Activated CD4-positive, alpha-beta T cell treated with anti-CD3 and anti-CD28 coated beads for 36 hours (primary cell): ENCODE data around the gene TBCD. TPM values are rescaled to one million over a fixed set of nuclear protein-coding genes. Genes with fewer than 3 reads are reported as not detected.

ENCODE experiments used
- ATAC-seq: fragments of 200-7000 bp; cut with Tn5 transposase; one replicate; pipeline ENCODE4 v1.10.0; 2021; ENCODE audit warnings: mild to moderate bottlenecking, moderate library complexity
- CTCF ChIA-PET: fragments of 350-600 bp; sonication (Branson Sonifier 250); formaldehyde crosslinking; loops from one replicate; lab custom pipeline; 2021; ENCODE audit warnings: antibody characterized with exemption; lab: Charles Lee
- POLR2A ChIA-PET: fragments of 350-600 bp; sonication (Branson Sonifier 250); formaldehyde crosslinking; loops from one replicate; lab custom pipeline; 2021; ENCODE audit warnings: antibody characterized with exemption, inconsistent platforms; lab: Charles Lee
- DNase-seq: peaks from one replicate; pipeline ENCODE4 v3.0.0-alpha.2; 2020
- H3K27ac Mint-ChIP-seq: one replicate; pipeline ENCODE4 v1.8.0; 2021; ENCODE audit warnings: mixed read lengths
- H3K27me3 Mint-ChIP-seq: one replicate; pipeline ENCODE4 v1.8.0; 2021; ENCODE audit warnings: mixed read lengths
- H3K36me3 Mint-ChIP-seq: one replicate; pipeline ENCODE4 v1.8.0; 2021; ENCODE audit warnings: low read depth, mixed read lengths
- H3K4me1 Mint-ChIP-seq: one replicate; pipeline ENCODE4 v1.8.0; 2021; ENCODE audit warnings: mixed read lengths
- H3K4me3 Mint-ChIP-seq: one replicate; pipeline ENCODE4 v1.8.0; 2021; ENCODE audit warnings: mild to moderate bottlenecking, moderate library complexity, mixed read lengths
- H3K9me3 Mint-ChIP-seq: one replicate; pipeline ENCODE4 v1.8.0; 2021; ENCODE audit warnings: low read depth, mixed read lengths
- intact Hi-C, 2 experiments: fragments of 100-400 bp; cut with DNase I in 1 of 2; cut with micrococcal nuclease in 1 of 2; formaldehyde crosslinking; loops; one replicate each; pipeline versions ENCODE4 v1.14.2 to v1.15.1; 2022 to 2024; cut with DNase I, micrococcal nuclease
- total RNA-seq, 2 experiments: library from RNA; stranded (reverse); gene quantifications; one replicate each; pipeline ENCODE4 v1.2.3, GENCODE V29; 2021

Gene TBCD
- total RNA-seq, 2 experiments from 2014 or later, result 83.3 to 97.2 TPM

GRCh38 chr17:82786427-82786826, 34.6 kb downstream of the TBCD start:
- Mint-ChIP-seq H3K9me3 (no peaks in the 10 kb centered on the region), H3K36me3 (peaks cover 23% of the 10 kb centered on the region), H3K27ac (no peak overlapping the region), H3K4me1 (peaks cover 3% of the 10 kb centered on the region), H3K27me3 (no peaks in the 10 kb centered on the region), H3K4me3 (no peak overlapping the region)
- DNase-seq (no peak), ATAC-seq (no peak)
- ChIA-PET POLR2A (no interaction called here), CTCF (interaction anchor here (0.8 to 1.0 kb wide), 2 partner anchors 89 to 131 kb away, joined by 3 read pairs; no protein-coding TSS in a partner anchor)
- intact Hi-C loops, result no loop called here

DNA sequence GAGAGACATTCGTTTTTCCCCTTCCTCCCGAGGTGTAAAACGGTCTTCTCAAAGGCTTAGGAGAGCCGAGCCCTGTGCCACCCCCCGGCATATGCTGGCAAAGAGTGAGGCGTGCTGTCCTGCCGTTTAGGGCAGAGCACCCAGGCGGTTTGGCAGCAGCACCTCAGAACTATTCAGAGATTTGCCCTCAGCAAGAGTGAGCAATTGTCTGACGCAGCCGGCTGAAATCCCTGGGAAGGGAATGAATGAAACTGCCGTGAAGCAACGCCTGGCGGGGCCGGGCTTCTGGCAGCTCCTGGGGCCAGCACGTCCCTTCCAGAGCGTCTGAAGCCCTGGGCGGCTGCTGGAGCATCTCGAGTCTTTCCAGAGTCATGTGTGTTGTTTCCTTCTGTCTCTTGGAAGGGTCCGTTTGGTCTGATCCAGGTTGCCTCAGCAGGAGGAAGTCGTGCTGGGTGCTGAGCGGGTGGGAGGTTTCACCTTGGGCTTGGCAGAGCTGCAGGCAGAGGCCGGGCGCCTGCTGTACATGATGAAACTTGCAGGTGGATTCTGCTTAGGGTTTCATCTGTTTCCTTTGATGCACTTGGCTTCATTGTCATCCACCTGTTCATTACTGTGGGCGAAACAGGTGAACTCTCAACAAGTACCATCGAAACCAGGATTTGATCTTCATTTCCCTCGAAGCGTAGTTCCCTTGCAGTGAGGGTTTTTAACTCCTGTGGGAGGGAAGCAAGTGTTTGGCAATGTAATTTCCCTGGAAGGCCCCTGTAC, 35.4 kb downstream of the TBCD start:
- Mint-ChIP-seq H3K4me1 (no peaks in the 10 kb centered on the region), H3K9me3 (no peaks in the 10 kb centered on the region), H3K27me3 (no peaks in the 10 kb centered on the region), H3K36me3 (peaks cover 21% of the 10 kb centered on the region), H3K27ac (no peak overlapping the region), H3K4me3 (no peak overlapping the region)
- DNase-seq (no peak), ATAC-seq (no peak)
- intact Hi-C loops, result no loop called here
- ChIA-PET POLR2A (no interaction called here), CTCF (interaction anchor here (1.0 kb wide), 1 partner anchor 130 kb away, joined by 3 read pairs; no protein-coding TSS in a partner anchor)

- POLR2A ChIA-PET, result interaction anchor here (0.5 kb wide), 1 partner anchor 364 kb away, joined by 3 read pairs; no protein-coding TSS in a partner anchor
- no peak for DNase-seq
- no peaks in the 10 kb centered on the region for H3K4me1 Mint-ChIP-seq
- H3K9me3 Mint-ChIP-seq, result no peaks in the 10 kb centered on the region
- CTCF ChIA-PET, result no interaction called here
- H3K4me3 Mint-ChIP-seq, result no peak overlapping the region
- H3K27me3 Mint-ChIP-seq, result no peaks in the 10 kb centered on the region
- H3K36me3 Mint-ChIP-seq, result peaks cover 12% of the 10 kb centered on the region
- no peak for ATAC-seq
- intact Hi-C loops, result no loop called here
- no peak overlapping the region for H3K27ac Mint-ChIP-seq
Observed at GRCh38 chr17:82788206-82789001, 36.5 kb downstream of the TBCD start.

DNA sequence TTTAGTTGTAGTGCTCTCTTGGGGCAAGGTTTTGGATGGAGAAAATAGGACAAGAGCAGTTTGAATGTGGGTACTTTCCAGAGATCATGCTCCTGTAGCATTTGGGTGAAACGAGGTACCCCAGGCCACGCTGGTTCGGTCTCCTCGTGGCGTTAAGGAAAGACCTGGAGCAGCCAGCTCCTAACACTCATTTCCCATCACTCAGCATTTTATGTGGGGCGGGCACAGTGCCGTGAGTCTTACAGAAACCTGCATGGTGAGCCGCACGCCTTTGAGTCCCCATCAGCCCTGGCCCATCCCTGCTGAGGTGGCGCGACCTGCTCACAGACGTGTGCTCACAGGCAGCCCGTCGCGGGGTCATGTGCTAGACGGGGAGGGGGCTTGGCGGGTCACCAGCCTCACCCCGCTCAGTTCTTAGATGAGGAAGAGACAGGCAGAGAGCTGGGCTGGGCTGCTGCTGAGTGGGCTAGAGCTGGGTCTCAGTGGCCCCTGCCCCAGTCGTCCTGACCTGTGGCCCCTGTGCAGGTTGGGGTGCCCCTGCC, 37.3 kb downstream of the TBCD start:
- no peak for ATAC-seq
- POLR2A ChIA-PET, result interaction anchor here (0.5 kb wide), 1 partner anchor 364 kb away, joined by 3 read pairs; no protein-coding TSS in a partner anchor
- Mint-ChIP-seq H3K9me3 (no peaks in the 10 kb centered on the region), H3K4me3 (no peak overlapping the region), H3K4me1 (no peaks in the 10 kb centered on the region), H3K27me3 (no peaks in the 10 kb centered on the region), H3K36me3 (peaks cover 9% of the 10 kb centered on the region), H3K27ac (no peak overlapping the region)
- intact Hi-C loops, result no loop called here
- DNase-seq, result no peak
- CTCF ChIA-PET, result no interaction called here

- H3K27me3 Mint-ChIP-seq, result no peaks in the 10 kb centered on the region
- intact Hi-C loops, result no loop called here
- no peaks in the 10 kb centered on the region for H3K9me3 Mint-ChIP-seq
- ATAC-seq, result no peak
- no peak overlapping the region for H3K27ac Mint-ChIP-seq
- no peak overlapping the region for H3K4me3 Mint-ChIP-seq
- ChIA-PET CTCF (interaction anchor here (0.7 kb wide), 1 partner anchor 407 kb away, joined by 3 read pairs; no protein-coding TSS in a partner anchor), POLR2A (no interaction called here)
- peaks cover 6% of the 10 kb centered on the region for H3K36me3 Mint-ChIP-seq
- no peaks in the 10 kb centered on the region for H3K4me1 Mint-ChIP-seq
- DNase-seq, result no peak
Observed at GRCh38 chr17:82789806-82790205, 37.9 kb downstream of the TBCD start.

GRCh38 chr17:82790391-82790790, 38.5 kb downstream of the TBCD start:
- POLR2A ChIA-PET, result no interaction called here
- H3K4me1 Mint-ChIP-seq, result no peaks in the 10 kb centered on the region
- H3K9me3 Mint-ChIP-seq, result no peaks in the 10 kb centered on the region
- ATAC-seq, result no peak
- H3K27me3 Mint-ChIP-seq, result no peaks in the 10 kb centered on the region
- DNase-seq, result no peak
- H3K27ac Mint-ChIP-seq, result no peak overlapping the region
- CTCF ChIA-PET, result no interaction called here
- H3K36me3 Mint-ChIP-seq, result peaks cover 6% of the 10 kb centered on the region
- no peak overlapping the region for H3K4me3 Mint-ChIP-seq
- intact Hi-C loops, result no loop called here

GRCh38 chr17:82791532-82791931, 39.7 kb downstream of the TBCD start:
- Mint-ChIP-seq H3K4me3 (no peak overlapping the region), H3K36me3 (peaks cover 6% of the 10 kb centered on the region), H3K9me3 (no peaks in the 10 kb centered on the region), H3K4me1 (no peaks in the 10 kb centered on the region), H3K27ac (no peak overlapping the region), H3K27me3 (no peaks in the 10 kb centered on the region)
- CTCF ChIA-PET, result no interaction called here
- intact Hi-C loops, result no loop called here
- no peak for ATAC-seq
- no peak for DNase-seq
- POLR2A ChIA-PET, result no interaction called here

- ATAC-seq, result no peak
- no peaks in the 10 kb centered on the region for H3K9me3 Mint-ChIP-seq
- CTCF ChIA-PET, result no interaction called here
- no peaks in the 10 kb centered on the region for H3K27me3 Mint-ChIP-seq
- POLR2A ChIA-PET, result no interaction called here
- no peak overlapping the region for H3K4me3 Mint-ChIP-seq
- DNase-seq, result no peak
- no peaks in the 10 kb centered on the region for H3K4me1 Mint-ChIP-seq
- intact Hi-C loops, result no loop called here
- peaks cover 9% of the 10 kb centered on the region for H3K36me3 Mint-ChIP-seq
- no peak overlapping the region for H3K27ac Mint-ChIP-seq
Observed at GRCh38 chr17:82793974-82794630, 42.2 kb downstream of the TBCD start.

- no peaks in the 10 kb centered on the region for H3K27me3 Mint-ChIP-seq
- H3K27ac Mint-ChIP-seq, result no peak overlapping the region
- H3K36me3 Mint-ChIP-seq, result peaks cover 12% of the 10 kb centered on the region
- no peak for ATAC-seq
- no peaks in the 10 kb centered on the region for H3K4me1 Mint-ChIP-seq
- CTCF ChIA-PET, result no interaction called here
- intact Hi-C loops, result no loop called here
- no peak overlapping the region for H3K4me3 Mint-ChIP-seq
- DNase-seq, result no peak
- no peaks in the 10 kb centered on the region for H3K9me3 Mint-ChIP-seq
- POLR2A ChIA-PET, result no interaction called here
Observed at GRCh38 chr17:82794781-82795482, 43.1 kb downstream of the TBCD start.

GRCh38 chr17:82795615-82796014, 43.8 kb downstream of the TBCD start:
- no peak overlapping the region for H3K4me3 Mint-ChIP-seq
- H3K36me3 Mint-ChIP-seq, result peaks cover 16% of the 10 kb centered on the region
- POLR2A ChIA-PET, result interaction anchor here (0.8 kb wide), 1 partner anchor 14 kb away, joined by 5 read pairs; no protein-coding TSS in a partner anchor
- H3K27ac Mint-ChIP-seq, result no peak overlapping the region
- H3K4me1 Mint-ChIP-seq, result no peaks in the 10 kb centered on the region
- intact Hi-C loops, result no loop called here
- no peak for DNase-seq
- H3K27me3 Mint-ChIP-seq, result no peaks in the 10 kb centered on the region
- CTCF ChIA-PET, result no interaction called here
- no peak for ATAC-seq
- no peaks in the 10 kb centered on the region for H3K9me3 Mint-ChIP-seq

DNA sequence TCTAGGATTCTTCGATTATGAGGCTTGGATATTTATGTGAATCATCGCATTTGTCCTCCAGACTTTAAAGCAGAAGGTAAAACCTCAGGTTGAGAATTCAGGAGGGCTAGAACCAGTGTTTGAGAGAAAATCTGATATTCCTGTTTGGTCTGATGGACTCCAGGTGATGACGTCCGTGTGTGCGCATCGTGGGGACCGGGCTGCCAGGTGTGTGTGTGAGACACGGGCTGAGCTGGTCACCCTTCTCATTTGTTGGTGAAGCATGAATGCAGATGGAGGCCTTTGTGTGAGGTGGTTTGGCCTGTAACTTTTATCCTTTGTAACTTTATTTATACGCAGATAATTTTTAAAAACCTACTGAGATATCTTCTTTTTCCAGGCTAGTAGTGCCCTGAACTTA, 45.2 kb downstream of the TBCD start:
- H3K4me1 Mint-ChIP-seq, result no peaks in the 10 kb centered on the region
- CTCF ChIA-PET, result interaction anchor here (0.5 kb wide), 1 partner anchor 83 kb away, joined by 3 read pairs; no protein-coding TSS in a partner anchor
- H3K4me3 Mint-ChIP-seq, result no peak overlapping the region
- ATAC-seq (no peak), DNase-seq (no peak)
- peaks cover 3% of the 10 kb centered on the region for H3K9me3 Mint-ChIP-seq
- peaks cover 21% of the 10 kb centered on the region for H3K36me3 Mint-ChIP-seq
- H3K27me3 Mint-ChIP-seq, result no peaks in the 10 kb centered on the region
- POLR2A ChIA-PET, result no interaction called here
- intact Hi-C loops, result no loop called here
- H3K27ac Mint-ChIP-seq, result no peak overlapping the region
